ENCODE results near the gene MRI1. TPM values are rescaled to one million over a fixed set of nuclear protein-coding genes. Genes with fewer than 3 reads are reported as not detected.

Gene MRI1
- 10 to 100 TPM; 39.5 to 46.4 TPM for total RNA-seq

GRCh38 chr19:13764101-13764807 is at the start of gene MRI1:
MRI1 (plus strand) TSS chr19:13764522; CDS start chr19:13764589, 67 bp downstream.
- Mint-ChIP-seq H3K36me3 (peaks cover 7 to 21% of the 10 kb centered on the region in 2 donors), H3K9me3 (no peaks in the 10 kb centered on the region), H3K27ac (peak within 1 kb of the TSS; percentile 82 to 91)
- DNase-seq (ENCODE audit: low spot score in 2 of 2): peak; percentile 71 to 73
- peak; percentile 85 to 89 for ATAC-seq

- H3K36me3 Mint-ChIP-seq: peaks cover 7 to 12% of the 10 kb centered on the region in 2 donors
- H3K27ac Mint-ChIP-seq: no peak overlapping the region
- H3K9me3 Mint-ChIP-seq: peaks cover 4 to 5% of the 10 kb centered on the region in 2 donors
- no peak for ATAC-seq
- DNase-seq (ENCODE audit: low spot score in 2 of 2): no peak
These were observed 47.1 kb upstream of the MRI1 start for GRCh38 chr19:13717194-13717643.

GRCh38 chr19:13718733-13719132 is 45.6 kb upstream of the MRI1 start:
- no peak for DNase-seq (ENCODE audit: low spot score in 2 of 2)
- H3K9me3 Mint-ChIP-seq: peaks cover 4 to 5% of the 10 kb centered on the region in 2 donors
- ATAC-seq: no peak
- no peak overlapping the region for H3K27ac Mint-ChIP-seq
- peaks cover 7 to 12% of the 10 kb centered on the region in 2 donors for H3K36me3 Mint-ChIP-seq

GRCh38 chr19:13722146-13722545 is 42.2 kb upstream of the MRI1 start:
- DNase-seq (ENCODE audit: low spot score in 2 of 2): no peak
- H3K27ac Mint-ChIP-seq: no peak overlapping the region
- H3K9me3 Mint-ChIP-seq: no peaks in the 10 kb centered on the region
- ATAC-seq: no peak
- H3K36me3 Mint-ChIP-seq: no peaks in the 10 kb centered on the region

GRCh38 chr19:13723206-13723605 is 41.1 kb upstream of the MRI1 start:
- ATAC-seq: no peak
- no peaks in the 10 kb centered on the region for H3K9me3 Mint-ChIP-seq
- H3K27ac Mint-ChIP-seq: no peak overlapping the region
- DNase-seq (ENCODE audit: low spot score in 2 of 2): no peak
- H3K36me3 Mint-ChIP-seq: no peaks in the 10 kb centered on the region

GRCh38 chr19:13726323-13726722 is 38.0 kb upstream of the MRI1 start:
- H3K9me3 Mint-ChIP-seq: no peaks in the 10 kb centered on the region
- H3K27ac Mint-ChIP-seq: no peak overlapping the region
- ATAC-seq (no peak), DNase-seq (ENCODE audit: low spot score in 2 of 2) (no peak)
- H3K36me3 Mint-ChIP-seq: no peaks in the 10 kb centered on the region

- H3K27ac Mint-ChIP-seq: no peak overlapping the region
- no peaks in the 10 kb centered on the region for H3K9me3 Mint-ChIP-seq
These were observed 36.5 kb upstream of the MRI1 start for GRCh38 chr19:13727798-13728197.

GRCh38 chr19:13729859-13730258 is 34.5 kb upstream of the MRI1 start:
- Mint-ChIP-seq H3K36me3 (no peaks in the 10 kb centered on the region), H3K27ac (peak overlapping the region; percentile 48 to 89), H3K9me3 (no peaks in the 10 kb centered on the region)
- ATAC-seq (no peak), DNase-seq (ENCODE audit: low spot score in 2 of 2) (no peak)

More at GRCh38 chr19:13727798-13728197, 36.5 kb upstream of the MRI1 start:
- no peaks in the 10 kb centered on the region for H3K36me3 Mint-ChIP-seq
- ATAC-seq (no peak), DNase-seq (ENCODE audit: low spot score in 2 of 2) (no peak)

GRCh38 chr19:13731147-13731964 is 33.0 kb upstream of the MRI1 start:
- DNase-seq (ENCODE audit: low spot score in 2 of 2) (peak; percentile 92 to 95), ATAC-seq (peak; percentile 95 to 99)
- no peaks in the 10 kb centered on the region for H3K36me3 Mint-ChIP-seq
- H3K27ac Mint-ChIP-seq: peak overlapping the region; percentile 89 to 94
- no peaks in the 10 kb centered on the region for H3K9me3 Mint-ChIP-seq

GRCh38 chr19:13732337-13732736 is 32.0 kb upstream of the MRI1 start:
- Mint-ChIP-seq H3K27ac (peak overlapping the region; percentile 81 to 89), H3K9me3 (no peaks in the 10 kb centered on the region), H3K36me3 (no peaks in the 10 kb centered on the region)
- ATAC-seq: no peak
- DNase-seq (ENCODE audit: low spot score in 2 of 2): no peak

GRCh38 chr19:13734751-13735150 is 29.6 kb upstream of the MRI1 start:
- DNase-seq (ENCODE audit: low spot score in 2 of 2): no peak
- Mint-ChIP-seq H3K27ac (no peak overlapping the region), H3K36me3 (no peaks in the 10 kb centered on the region), H3K9me3 (no peaks in the 10 kb centered on the region)
- no peak for ATAC-seq

GRCh38 chr19:13738073-13738472 is 26.2 kb upstream of the MRI1 start:
- no peaks in the 10 kb centered on the region for H3K9me3 Mint-ChIP-seq
- no peak for DNase-seq (ENCODE audit: low spot score in 2 of 2)
- no peak overlapping the region for H3K27ac Mint-ChIP-seq
- H3K36me3 Mint-ChIP-seq: no peaks in the 10 kb centered on the region
- no peak for ATAC-seq

- ATAC-seq (no peak), DNase-seq (ENCODE audit: low spot score in 2 of 2) (no peak)
- Mint-ChIP-seq H3K36me3 (peaks cover 0 to 5% of the 10 kb centered on the region in 2 donors), H3K27ac (no peak overlapping the region), H3K9me3 (no peaks in the 10 kb centered on the region)
These were observed 22.4 kb upstream of the MRI1 start for GRCh38 chr19:13741893-13742292.

GRCh38 chr19:13742756-13743155 is 21.6 kb upstream of the MRI1 start:
- no peaks in the 10 kb centered on the region for H3K9me3 Mint-ChIP-seq
- peak overlapping the region in 1 of 2 donors; percentile 38 for H3K27ac Mint-ChIP-seq
- ATAC-seq: no peak
- DNase-seq (ENCODE audit: low spot score in 2 of 2): no peak
- peaks cover 0 to 11% of the 10 kb centered on the region in 2 donors for H3K36me3 Mint-ChIP-seq

- no peak for ATAC-seq
- H3K27ac Mint-ChIP-seq: peak overlapping the region in 1 of 2 donors; percentile 65
These were observed 20.1 kb upstream of the MRI1 start for GRCh38 chr19:13744174-13744573.

GRCh38 chr19:13747098-13747453 is 17.2 kb upstream of the MRI1 start:
- H3K27ac Mint-ChIP-seq: peak overlapping the region in 1 of 2 donors; percentile 94
- H3K36me3 Mint-ChIP-seq: peaks cover 9 to 11% of the 10 kb centered on the region in 2 donors
- ATAC-seq (no peak), DNase-seq (ENCODE audit: low spot score in 2 of 2) (no peak)
- no peaks in the 10 kb centered on the region for H3K9me3 Mint-ChIP-seq

More at GRCh38 chr19:13744174-13744573, 20.1 kb upstream of the MRI1 start:
- H3K9me3 Mint-ChIP-seq: no peaks in the 10 kb centered on the region
- H3K36me3 Mint-ChIP-seq: peaks cover 9 to 11% of the 10 kb centered on the region in 2 donors
- no peak for DNase-seq (ENCODE audit: low spot score in 2 of 2)

GRCh38 chr19:13748169-13748828 is 16.0 kb upstream of the MRI1 start:
- Mint-ChIP-seq H3K9me3 (no peaks in the 10 kb centered on the region), H3K36me3 (peaks cover 9 to 11% of the 10 kb centered on the region in 2 donors), H3K27ac (peak overlapping the region; percentile 94 to 95)
- ATAC-seq: no peak
- DNase-seq (ENCODE audit: low spot score in 2 of 2): peak in 1 of 2 donors; percentile 16

Data from activated naive CD4-positive, alpha-beta T cell treated with anti-CD3 and anti-CD28 coated beads, Interleukin-2, amount 50 U/mL, for 72 hours (primary cell).